Measurements from ENCODE around the gene SLC6A9. TPM values are rescaled to one million over a fixed set of nuclear protein-coding genes. Genes with fewer than 3 reads are reported as not detected.

Gene SLC6A9
- total RNA-seq, 2 experiments from 2014 or later: 6.5 to 7.4 TPM

DNA sequence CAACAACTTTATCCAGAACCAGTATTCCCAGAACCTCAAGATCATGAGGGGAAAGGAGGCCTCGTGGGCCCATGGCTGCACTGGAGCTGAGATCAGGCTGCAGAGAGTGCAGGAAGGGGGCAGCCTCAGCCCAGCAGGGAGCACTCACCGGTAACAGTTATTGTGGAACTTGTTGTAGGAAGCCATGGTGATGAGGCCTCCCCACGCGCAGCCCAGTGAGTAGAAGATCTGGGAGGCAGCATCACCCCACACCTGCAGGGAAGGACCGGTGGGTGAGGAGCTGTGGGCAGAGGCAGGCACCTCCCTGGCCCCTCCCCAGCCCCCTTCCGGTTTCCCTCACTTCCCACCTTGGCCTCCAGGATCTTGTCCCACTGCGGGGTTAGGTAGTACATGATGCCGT, 29.1 kb downstream of the SLC6A9 start:
- intact Hi-C loops (cut with micrococcal nuclease): loop anchor here (5.0 kb wide), 1 partner anchor 35 kb away; no protein-coding TSS in a partner anchor

DNA sequence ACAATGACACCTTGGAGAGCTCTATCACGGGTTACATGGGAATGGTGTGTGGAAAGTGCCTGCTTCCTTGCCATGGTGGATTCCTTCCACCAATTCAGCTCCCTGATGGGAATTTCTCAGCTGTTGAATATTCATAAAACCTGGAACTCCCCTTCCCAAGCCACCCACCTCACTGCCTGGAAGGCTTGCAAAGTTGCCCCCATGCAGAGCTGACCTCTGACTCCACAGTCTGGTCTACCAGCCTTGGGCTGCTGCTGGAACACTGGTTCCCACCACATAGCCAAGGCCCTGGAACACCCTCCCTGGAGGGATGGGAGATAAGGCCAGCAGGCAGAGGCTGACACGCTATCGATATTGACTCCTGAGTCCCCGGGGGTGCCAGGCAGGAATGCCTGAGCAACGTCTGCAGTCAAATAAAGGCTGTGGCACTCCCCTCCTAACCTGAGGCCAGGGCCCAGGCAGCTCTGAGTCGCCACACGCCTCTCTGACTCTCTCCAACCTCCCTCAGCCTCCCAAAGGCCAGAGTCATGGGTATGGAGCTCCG, 31.1 kb downstream of the SLC6A9 start:
- no peaks in the 10 kb centered on the region for H3K4me1 Mint-ChIP-seq (ENCODE audit: low read depth)
- ChIA-PET POLR2A (interaction anchor here (1.3 kb wide), 2 partner anchors 10 to 30 kb away, joined by 3 read pairs; no protein-coding TSS in a partner anchor), CTCF (interaction anchor here (1.0 to 1.6 kb wide), 3 partner anchors 47 to 65 kb away, joined by 3 to 8 read pairs (median 6); no protein-coding TSS in a partner anchor)
- H3K27ac Mint-ChIP-seq: no peak overlapping the region
- intact Hi-C loops (cut with micrococcal nuclease): loop anchor here (5.0 kb wide), 1 partner anchor 37 kb away; no protein-coding TSS in a partner anchor
- H3K36me3 Mint-ChIP-seq (ENCODE audit: low read depth): peaks cover 14% of the 10 kb centered on the region
- no peaks in the 10 kb centered on the region for H3K9me3 Mint-ChIP-seq
- DNase-seq (no peak), ATAC-seq (no peak)
- TF ChIP-seq, protein P1, sequence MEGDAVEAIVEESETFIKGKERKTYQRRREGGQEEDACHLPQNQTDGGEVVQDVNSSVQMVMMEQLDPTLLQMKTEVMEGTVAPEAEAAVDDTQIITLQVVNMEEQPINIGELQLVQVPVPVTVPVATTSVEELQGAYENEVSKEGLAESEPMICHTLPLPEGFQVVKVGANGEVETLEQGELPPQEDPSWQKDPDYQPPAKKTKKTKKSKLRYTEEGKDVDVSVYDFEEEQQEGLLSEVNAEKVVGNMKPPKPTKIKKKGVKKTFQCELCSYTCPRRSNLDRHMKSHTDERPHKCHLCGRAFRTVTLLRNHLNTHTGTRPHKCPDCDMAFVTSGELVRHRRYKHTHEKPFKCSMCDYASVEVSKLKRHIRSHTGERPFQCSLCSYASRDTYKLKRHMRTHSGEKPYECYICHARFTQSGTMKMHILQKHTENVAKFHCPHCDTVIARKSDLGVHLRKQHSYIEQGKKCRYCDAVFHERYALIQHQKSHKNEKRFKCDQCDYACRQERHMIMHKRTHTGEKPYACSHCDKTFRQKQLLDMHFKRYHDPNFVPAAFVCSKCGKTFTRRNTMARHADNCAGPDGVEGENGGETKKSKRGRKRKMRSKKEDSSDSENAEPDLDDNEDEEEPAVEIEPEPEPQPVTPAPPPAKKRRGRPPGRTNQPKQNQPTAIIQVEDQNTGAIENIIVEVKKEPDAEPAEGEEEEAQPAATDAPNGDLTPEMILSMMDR (IDR thresholded peaks at IDR 0.05): no peak
- no peak overlapping the region for H3K4me3 Mint-ChIP-seq
- H3K27me3 Mint-ChIP-seq: no peaks in the 10 kb centered on the region

More for the DNA sequence above, 29.1 kb downstream of the SLC6A9 start:
- Mint-ChIP-seq H3K9me3 (no peaks in the 10 kb centered on the region), H3K27ac (no peak overlapping the region), H3K4me3 (no peak overlapping the region), H3K27me3 (no peaks in the 10 kb centered on the region), H3K4me1 (ENCODE audit: low read depth) (no peaks in the 10 kb centered on the region), H3K36me3 (ENCODE audit: low read depth) (peaks cover 23% of the 10 kb centered on the region)
- TF ChIP-seq, protein P1 (IDR thresholded peaks at IDR 0.05): no peak
- DNase-seq: no peak
- ChIA-PET POLR2A (interaction anchor here (1.1 to 1.3 kb wide), 2 partner anchors 35 to 62 kb away, joined by 3 to 4 read pairs; no protein-coding TSS in a partner anchor), CTCF (no interaction called here)
- ATAC-seq: no peak

DNA sequence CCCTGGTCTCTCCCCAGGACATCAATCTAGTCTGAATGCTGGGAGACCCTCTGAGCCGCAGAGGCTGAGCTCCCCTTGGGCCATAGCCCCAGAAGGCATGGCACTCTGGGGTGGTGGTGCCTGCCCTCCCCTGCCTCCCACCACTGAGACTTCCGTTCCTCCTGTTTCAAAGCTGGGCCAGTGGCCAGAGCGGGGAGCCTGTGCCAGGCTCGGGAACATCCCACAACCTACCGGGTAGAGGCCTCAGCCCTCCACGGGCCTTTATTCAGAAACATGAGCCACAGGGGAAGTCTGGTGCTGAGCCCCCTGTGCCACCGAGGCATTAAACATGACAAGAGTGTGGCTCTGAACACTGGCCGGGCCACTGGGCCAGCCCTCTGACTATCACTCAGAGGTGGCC, 31.8 kb downstream of the SLC6A9 start:
- Mint-ChIP-seq H3K9me3 (no peaks in the 10 kb centered on the region), H3K27ac (no peak overlapping the region), H3K27me3 (no peaks in the 10 kb centered on the region), H3K4me3 (no peak overlapping the region), H3K4me1 (ENCODE audit: low read depth) (no peaks in the 10 kb centered on the region), H3K36me3 (ENCODE audit: low read depth) (peaks cover 14% of the 10 kb centered on the region)
- CTCF ChIA-PET: interaction anchor here (1.0 to 1.6 kb wide), 3 partner anchors 47 to 65 kb away, joined by 3 to 8 read pairs (median 6); no protein-coding TSS in a partner anchor
- TF ChIP-seq, protein P1 (IDR thresholded peaks at IDR 0.05): no peak
- POLR2A ChIA-PET: interaction anchor here (1.3 kb wide), 1 partner anchor 30 kb away, joined by 3 read pairs; no protein-coding TSS in a partner anchor
- no peak for ATAC-seq
- intact Hi-C loops (cut with micrococcal nuclease): no loop called here
- no peak for DNase-seq

DNA sequence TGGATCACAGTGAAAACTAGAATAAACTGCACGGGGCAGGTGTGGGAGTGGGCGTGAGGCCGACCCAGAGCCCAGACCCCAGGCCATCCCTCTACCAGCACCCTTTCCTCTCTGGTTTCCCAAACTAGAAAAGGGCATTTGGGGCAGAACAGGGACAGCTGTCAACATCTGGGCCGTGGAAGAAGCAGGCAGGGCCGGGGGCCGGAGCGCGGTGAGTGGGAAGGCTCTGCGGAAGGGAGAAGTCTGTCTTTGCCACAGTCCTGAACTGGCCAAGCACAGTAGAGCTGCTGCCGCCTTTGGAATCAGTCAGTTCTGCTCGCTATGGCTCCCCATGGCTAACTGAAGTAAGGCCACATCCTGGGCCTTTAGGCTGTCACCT, 33.3 kb downstream of the SLC6A9 start:
- intact Hi-C loops (cut with micrococcal nuclease): no loop called here
- no peak overlapping the region for H3K4me3 Mint-ChIP-seq
- H3K36me3 Mint-ChIP-seq (ENCODE audit: low read depth): peaks cover 14% of the 10 kb centered on the region
- ChIA-PET CTCF (no interaction called here), POLR2A (no interaction called here)
- H3K27ac Mint-ChIP-seq: no peak overlapping the region
- DNase-seq (no peak), ATAC-seq (no peak)
- TF ChIP-seq, protein P1 (IDR thresholded peaks at IDR 0.05): no peak
- no peaks in the 10 kb centered on the region for H3K9me3 Mint-ChIP-seq
- no peaks in the 10 kb centered on the region for H3K4me1 Mint-ChIP-seq (ENCODE audit: low read depth)
- H3K27me3 Mint-ChIP-seq: no peaks in the 10 kb centered on the region

DNA sequence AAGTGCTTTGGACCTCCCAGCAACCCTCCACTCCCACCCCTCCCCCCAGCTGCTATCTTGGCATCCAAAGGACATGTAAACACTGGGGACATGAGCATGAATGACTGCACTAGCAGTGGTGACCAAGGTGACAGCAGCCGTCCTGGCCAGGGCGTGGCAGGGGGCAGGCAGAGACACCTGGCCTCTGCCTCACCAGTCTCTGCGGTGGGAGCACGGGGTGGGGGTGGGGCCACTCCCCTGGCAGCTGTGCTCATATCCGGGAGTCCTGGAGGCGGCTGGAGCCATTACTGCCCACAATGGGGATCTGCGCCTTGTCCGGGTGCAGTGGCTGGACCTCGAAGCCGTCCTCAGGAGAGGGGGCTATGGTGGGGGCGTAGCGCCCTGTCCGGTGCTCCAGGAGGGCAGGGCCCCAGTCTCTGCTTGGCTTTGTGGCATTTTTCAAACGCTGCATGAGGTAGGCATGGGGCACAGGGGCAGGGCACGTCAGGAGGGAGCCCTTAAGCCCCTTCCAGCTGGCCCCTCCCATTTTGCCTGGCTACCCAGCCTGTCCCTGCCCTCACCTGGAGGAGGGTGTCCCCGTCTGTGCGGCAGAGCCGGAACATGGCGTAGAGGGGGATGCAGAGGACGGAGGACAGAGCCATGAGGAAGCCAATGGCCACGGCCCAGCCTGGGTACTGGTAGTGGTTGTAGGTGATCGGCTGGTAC, 33.8 kb downstream of the SLC6A9 start:
- intact Hi-C loops (cut with micrococcal nuclease): no loop called here
- TF ChIP-seq, protein P1 (IDR thresholded peaks at IDR 0.05): no peak
- Mint-ChIP-seq H3K4me1 (ENCODE audit: low read depth) (no peaks in the 10 kb centered on the region), H3K9me3 (no peaks in the 10 kb centered on the region), H3K36me3 (ENCODE audit: low read depth) (peaks cover 14% of the 10 kb centered on the region), H3K27ac (no peak overlapping the region), H3K4me3 (no peak overlapping the region), H3K27me3 (no peaks in the 10 kb centered on the region)
- DNase-seq: no peak
- ATAC-seq: no peak
- ChIA-PET CTCF (no interaction called here), POLR2A (no interaction called here)
